Esophagus squamous epithelium (tissue), 4 donors: Measurements from ENCODE around the gene LOX.

Experiments
- POLR2A ChIP-seq, 4 donors: fragments of 450-650 bp; IDR thresholded peaks; one replicate each; pipeline ENCODE4 v1.6.1; 2017; ENCODE audit warnings: antibody characterized with exemption in 4 of 4, mild to moderate bottlenecking in 4 of 4, moderate library complexity in 3 of 4
- TF ChIP-seq, protein P1 (sequence below), 6 experiments: fragments of 450-650 bp in 4 of 6; fragments of 200-600 bp in 2 of 6; sonication (generic) in 2 of 6; IDR thresholded peaks; one replicate each; pipeline ENCODE4 v1.5.1; 2016 to 2019; ENCODE audit warnings: antibody characterized with exemption in 6 of 6, mild to moderate bottlenecking in 4 of 6, moderate library complexity in 4 of 6

DNA sequence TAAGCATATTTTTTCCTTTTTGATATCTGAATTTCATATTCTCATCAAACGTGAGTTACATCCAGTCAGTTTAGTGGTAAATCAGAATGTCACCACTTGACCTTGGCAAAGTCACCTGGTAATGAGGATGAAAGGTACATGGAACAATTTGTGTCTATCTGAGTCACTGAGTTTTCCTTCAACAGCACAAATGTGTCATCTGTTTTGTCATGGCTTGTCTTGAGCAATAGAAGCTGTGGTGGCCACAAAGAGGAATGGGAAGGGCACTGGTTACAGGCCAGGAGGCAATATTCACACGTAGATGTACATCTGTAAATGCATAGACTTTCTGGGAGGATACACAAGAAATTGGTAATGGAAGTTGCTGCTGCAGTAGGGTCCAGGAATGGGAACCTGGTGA is 42.9 kb upstream of the LOX start:
- TF ChIP-seq, protein P1, sequence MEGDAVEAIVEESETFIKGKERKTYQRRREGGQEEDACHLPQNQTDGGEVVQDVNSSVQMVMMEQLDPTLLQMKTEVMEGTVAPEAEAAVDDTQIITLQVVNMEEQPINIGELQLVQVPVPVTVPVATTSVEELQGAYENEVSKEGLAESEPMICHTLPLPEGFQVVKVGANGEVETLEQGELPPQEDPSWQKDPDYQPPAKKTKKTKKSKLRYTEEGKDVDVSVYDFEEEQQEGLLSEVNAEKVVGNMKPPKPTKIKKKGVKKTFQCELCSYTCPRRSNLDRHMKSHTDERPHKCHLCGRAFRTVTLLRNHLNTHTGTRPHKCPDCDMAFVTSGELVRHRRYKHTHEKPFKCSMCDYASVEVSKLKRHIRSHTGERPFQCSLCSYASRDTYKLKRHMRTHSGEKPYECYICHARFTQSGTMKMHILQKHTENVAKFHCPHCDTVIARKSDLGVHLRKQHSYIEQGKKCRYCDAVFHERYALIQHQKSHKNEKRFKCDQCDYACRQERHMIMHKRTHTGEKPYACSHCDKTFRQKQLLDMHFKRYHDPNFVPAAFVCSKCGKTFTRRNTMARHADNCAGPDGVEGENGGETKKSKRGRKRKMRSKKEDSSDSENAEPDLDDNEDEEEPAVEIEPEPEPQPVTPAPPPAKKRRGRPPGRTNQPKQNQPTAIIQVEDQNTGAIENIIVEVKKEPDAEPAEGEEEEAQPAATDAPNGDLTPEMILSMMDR (IDR thresholded peaks at IDR 0.05): no peak
- TF ChIP-seq POLR2A (IDR thresholded peaks at IDR 0.05): no peak
